Endodermal cell (in vitro differentiated cells): Measurements from ENCODE around the gene TMEM258. TPM values are rescaled to one million over a fixed set of nuclear protein-coding genes. Genes with fewer than 3 reads are reported as not detected.
A peak's percentile ranks its signal among the peaks of the same experiment; 100 is the strongest.

ENCODE experiments used
- DNase-seq: peaks from one replicate; pipeline ENCODE4 v3.0.0-alpha.2; 2017
- H3K27ac ChIP-seq: 2 replicates; pipeline ENCODE4 v1.5.1; 2013; ENCODE audit warnings: mild to moderate bottlenecking, low read depth, low read length, moderate library complexity
- H3K27me3 ChIP-seq: 2 replicates; pipeline ENCODE4 v1.6.1; 2013; ENCODE audit warnings: mild to moderate bottlenecking, low read length, moderate library complexity; ENCODE audit not compliant: insufficient read depth, control insufficient read depth, poor library complexity, severe bottlenecking
- H3K36me3 ChIP-seq: 2 replicates; pipeline ENCODE4 v1.7.0; 2013; ENCODE audit warnings: mild to moderate bottlenecking, low read length, moderate library complexity; ENCODE audit not compliant: control insufficient read depth, insufficient read depth
- H3K4me1 ChIP-seq: one replicate; pipeline ENCODE4 v1.7.0; 2013; ENCODE audit warnings: low read length; ENCODE audit not compliant: control insufficient read depth, insufficient read depth
- H3K4me3 ChIP-seq: 2 replicates; pipeline ENCODE4 v1.5.1; 2013; ENCODE audit warnings: mild to moderate bottlenecking, low read length, moderate library complexity
- H3K9ac ChIP-seq: 2 replicates; pipeline ENCODE4 v1.6.1; 2013; ENCODE audit warnings: mild to moderate bottlenecking, low read length, moderate library complexity; ENCODE audit not compliant: poor library complexity, severe bottlenecking; ENCODE audit errors: extremely low read depth
- H3K9me3 ChIP-seq: 2 replicates; pipeline ENCODE4 v1.6.1; 2013; ENCODE audit warnings: mild to moderate bottlenecking, low read length, moderate library complexity; ENCODE audit not compliant: control insufficient read depth
- H3K27ac Mint-ChIP-seq: 2 replicates; pipeline ENCODE4 v1.8.0; 2020; ENCODE audit warnings: mixed read lengths
- H3K27me3 Mint-ChIP-seq: 2 replicates; pipeline ENCODE4 v1.8.0; 2021; ENCODE audit warnings: mild to moderate bottlenecking, mixed read lengths; ENCODE audit not compliant: insufficient read depth
- H3K36me3 Mint-ChIP-seq: 2 replicates; pipeline ENCODE4 v1.8.0; 2020; ENCODE audit warnings: low read depth, mixed read lengths
- H3K4me1 Mint-ChIP-seq: 2 replicates; pipeline ENCODE4 v1.8.0; 2020; ENCODE audit warnings: mixed read lengths
- H3K4me3 Mint-ChIP-seq: 2 replicates; pipeline ENCODE4 v1.8.0; 2020; ENCODE audit warnings: mild to moderate bottlenecking, moderate library complexity, mixed read lengths
- H3K9me3 Mint-ChIP-seq: 2 replicates; pipeline ENCODE4 v1.8.0; 2020; ENCODE audit warnings: mild to moderate bottlenecking, mixed read lengths
- CTCF ChIP-seq: fragments of 200-600 bp; sonication (generic); conservative IDR thresholded peaks from 2 replicates; pipeline ENCODE4 v1.5.0; 2021; ENCODE audit warnings: antibody characterized with exemption, mild to moderate bottlenecking
- WGBS, 2 experiments: methylation state at CpG; one replicate each; pipeline versions ENCODE4 v1.1.5 to v1.1.7; 2013; ENCODE audit warnings: missing lambda C conversion rate in 2 of 2, mixed read lengths in 1 of 2; ENCODE audit not compliant: insufficient coverage in 1 of 2, insufficient read length in 1 of 2; 5-methylcytosine and 5-hydroxymethylcytosine counted together
- total RNA-seq, 2 donors: library from RNA; stranded (reverse); fragmentation: NEBNext Ultra II Directional in 1 of 2; extraction: Animal tissue kit (Norgen Biotek cat#: 25700) in 1 of 2; gene quantifications; 2 replicates in 1 of 2; 3 replicates in 1 of 2; pipeline ENCODE4 v1.2.1, GENCODE V29; 2021

Gene TMEM258
- total RNA-seq, 2 donors from 2014 or later, result 174 to 180 TPM

GRCh38 chr11:61776561-61777075 lies 15.8 kb downstream of the TMEM258 start:
- 82 to 100% methylated on average over 7 to 9 of the region's 9 CpGs for WGBS, 2 experiments
- TF ChIP-seq CTCF, result peak; percentile 91
- DNase-seq, result peak; percentile 94
- Mint-ChIP-seq H3K27ac (no peak overlapping the region), H3K4me3 (no peak overlapping the region), H3K27me3 (no peaks in the 10 kb centered on the region), H3K36me3 (peaks cover 22% of the 10 kb centered on the region), H3K9me3 (no peaks in the 10 kb centered on the region), H3K4me1 (no peaks in the 10 kb centered on the region)
- Histone ChIP-seq H3K27me3 (no peaks in the 10 kb centered on the region), H3K36me3 (peaks cover 10% of the 10 kb centered on the region), H3K27ac (no peak overlapping the region), H3K4me3 (no peak overlapping the region), H3K4me1 (no peaks in the 10 kb centered on the region), H3K9me3 (no peaks in the 10 kb centered on the region), H3K9ac (no peak overlapping the region)

GRCh38 chr11:61775606-61776554 lies 16.5 kb downstream of the TMEM258 start:
- Histone ChIP-seq H3K9ac (no peak overlapping the region), H3K27ac (no peak overlapping the region), H3K4me3 (no peak overlapping the region), H3K36me3 (peaks cover 10% of the 10 kb centered on the region), H3K27me3 (no peaks in the 10 kb centered on the region), H3K4me1 (no peaks in the 10 kb centered on the region), H3K9me3 (no peaks in the 10 kb centered on the region)
- peaks cover 22% of the 10 kb centered on the region for H3K36me3 Mint-ChIP-seq
- peak overlapping the region; percentile 35 for H3K27ac Mint-ChIP-seq
- no peaks in the 10 kb centered on the region for H3K9me3 Mint-ChIP-seq
- WGBS, 2 experiments, result 93 to 94% methylated on average over 7 to 20 of the region's 20 CpGs
- no peaks in the 10 kb centered on the region for H3K27me3 Mint-ChIP-seq
- no peaks in the 10 kb centered on the region for H3K4me1 Mint-ChIP-seq
- no peak for DNase-seq
- H3K4me3 Mint-ChIP-seq, result no peak overlapping the region
- TF ChIP-seq CTCF, result no peak

- no peaks in the 10 kb centered on the region for H3K9me3 ChIP-seq
- no peaks in the 10 kb centered on the region for H3K4me1 Mint-ChIP-seq
- peaks cover 22% of the 10 kb centered on the region for H3K36me3 Mint-ChIP-seq
- no peaks in the 10 kb centered on the region for H3K9me3 Mint-ChIP-seq
- WGBS, 2 experiments, result 71 to 89% methylated on average over 1 to 6 of the region's 6 CpGs
- peak overlapping the region; percentile 35 for H3K27ac Mint-ChIP-seq
- DNase-seq, result no peak
- H3K36me3 ChIP-seq, result peaks cover 9% of the 10 kb centered on the region
- no peak overlapping the region for H3K27ac ChIP-seq
- H3K4me3 ChIP-seq, result no peak overlapping the region
- TF ChIP-seq CTCF, result no peak
- H3K27me3 Mint-ChIP-seq, result no peaks in the 10 kb centered on the region
- H3K27me3 ChIP-seq, result no peaks in the 10 kb centered on the region
- no peaks in the 10 kb centered on the region for H3K4me1 ChIP-seq
- no peak overlapping the region for H3K4me3 Mint-ChIP-seq
- no peak overlapping the region for H3K9ac ChIP-seq
These were observed 17.3 kb downstream of the TMEM258 start for GRCh38 chr11:61775106-61775505.
